Neural cell (in vitro differentiated cells): ENCODE measurements around the gene BPGM. TPM values are rescaled to one million over a fixed set of nuclear protein-coding genes. Genes with fewer than 3 reads are reported as not detected.

ENCODE experiments used
- H2AFZ ChIP-seq: fragments of 200-600, 300-800 bp; sonication (generic), shearing (Covaris generic); 2 replicates; pipeline ENCODE4 v1.6.0; 2014; ENCODE audit warnings: low read depth, mild to moderate bottlenecking, antibody characterized with exemption, low read length, moderate library complexity
- H3F3A ChIP-seq: fragments of 200-600 bp; shearing (Covaris generic); 2 replicates; pipeline ENCODE4 v1.6.1; 2016; ENCODE audit warnings: mild to moderate bottlenecking, moderate library complexity, mixed read lengths, antibody characterized with exemption, low read length; ENCODE audit not compliant: insufficient read depth, poor library complexity, severe bottlenecking
- H3K27ac ChIP-seq: fragments of 200-600, 300-800 bp; sonication (generic), shearing (Covaris generic); 2 replicates; pipeline ENCODE4 v1.5.1; 2014; ENCODE audit warnings: mild to moderate bottlenecking, low read length, moderate library complexity
- H3K27me3 ChIP-seq: fragments of 300-800, 200-600 bp; sonication (generic), shearing (Covaris generic); 2 replicates; pipeline ENCODE4 v1.6.0; 2014; ENCODE audit warnings: mild to moderate bottlenecking, low read depth, low read length, moderate library complexity; ENCODE audit not compliant: insufficient read depth
- H3K36me3 ChIP-seq: fragments of 300-800, 200-600 bp; sonication (generic), shearing (Covaris generic); 2 replicates; pipeline ENCODE4 v1.5.1; 2014; ENCODE audit warnings: mild to moderate bottlenecking, antibody characterized with exemption, low read length, moderate library complexity; ENCODE audit not compliant: insufficient read depth
- H3K4me2 ChIP-seq: fragments of 300-800, 200-600 bp; sonication (generic), shearing (Covaris generic); 2 replicates; pipeline ENCODE4 v1.6.0; 2014; ENCODE audit warnings: mild to moderate bottlenecking, low read length
- H3K4me3 ChIP-seq: fragments of 300-800, 200-600 bp; sonication (generic), shearing (Covaris generic); 2 replicates; pipeline ENCODE4 v1.5.1; 2014; ENCODE audit warnings: mild to moderate bottlenecking, low read length, moderate library complexity
- H3K79me2 ChIP-seq: fragments of 200-600 bp; shearing (Covaris generic); replicated peaks from 2 replicates; pipeline ENCODE4 v1.6.0; 2014; ENCODE audit warnings: mild to moderate bottlenecking, low read length, moderate library complexity; ENCODE audit not compliant: insufficient read depth
- H3K9ac ChIP-seq: fragments of 300-800, 200-600 bp; sonication (generic), shearing (Covaris generic); 2 replicates; pipeline ENCODE4 v1.6.1; 2016; ENCODE audit warnings: mild to moderate bottlenecking, low read length, mixed read lengths
- H3K9me2 ChIP-seq: fragments of 200-600 bp; shearing (Covaris generic); 2 replicates; pipeline ENCODE4 v1.6.1; 2016; ENCODE audit warnings: mild to moderate bottlenecking, low read length, mixed read lengths; ENCODE audit not compliant: insufficient read depth
- H3K9me3 ChIP-seq: fragments of 200-600, 300-800 bp; sonication (generic), shearing (Covaris generic); 2 replicates; pipeline ENCODE4 v1.6.1; 2016; ENCODE audit warnings: mild to moderate bottlenecking, mixed run types, low read length, moderate library complexity, mixed read lengths
- H4K20me1 ChIP-seq: fragments of 200-600 bp; shearing (Covaris generic); 2 replicates; pipeline ENCODE4 v1.6.1; 2016; ENCODE audit warnings: mild to moderate bottlenecking, mixed run types; ENCODE audit not compliant: insufficient read depth
- CTCF ChIP-seq: fragments of 450-650 bp; IDR thresholded peaks from 2 replicates; pipeline ENCODE4 v1.5.1; 2014; ENCODE audit warnings: antibody characterized with exemption, mild to moderate bottlenecking, moderate library complexity; ENCODE audit not compliant: poor library complexity, severe bottlenecking
- EP300 ChIP-seq: fragments of 450-650 bp; conservative IDR thresholded peaks from 2 replicates; pipeline ENCODE4 v1.6.1; 2014; ENCODE audit warnings: antibody characterized with exemption, mild to moderate bottlenecking, moderate library complexity; ENCODE audit not compliant: poor library complexity, severe bottlenecking
- EZH2 ChIP-seq: fragments of 200-600, 300-800 bp; shearing (Covaris generic), sonication (generic); IDR thresholded peaks from 2 replicates; pipeline ENCODE4 v1.6.1; 2014; ENCODE audit warnings: antibody characterized with exemption, low read length, borderline replicate concordance, mild to moderate bottlenecking; ENCODE audit not compliant: insufficient read depth, poor library complexity, severe bottlenecking
- MXI1 ChIP-seq: fragments of 450-650 bp; conservative IDR thresholded peaks from 2 replicates; pipeline ENCODE4 v1.6.1; 2014; ENCODE audit warnings: antibody characterized with exemption, mild to moderate bottlenecking; ENCODE audit not compliant: poor library complexity, severe bottlenecking
- POLR2AphosphoS5 ChIP-seq: IDR thresholded peaks from 2 replicates; pipeline ENCODE4 v1.6.1; 2012
- RAD21 ChIP-seq: fragments of 450-650 bp; conservative IDR thresholded peaks from 2 replicates; pipeline ENCODE4 v1.6.1; 2014; ENCODE audit warnings: antibody characterized with exemption, mild to moderate bottlenecking, moderate library complexity
- REST ChIP-seq: IDR thresholded peaks from 2 replicates; pipeline ENCODE4 v1.6.1; 2012; ENCODE audit warnings: borderline replicate concordance
- SMC3 ChIP-seq: fragments of 450-650 bp; conservative IDR thresholded peaks from 2 replicates; pipeline ENCODE4 v1.6.1; 2014; ENCODE audit warnings: antibody characterized with exemption, mild to moderate bottlenecking, moderate library complexity; ENCODE audit not compliant: poor library complexity
- TAF1 ChIP-seq: IDR thresholded peaks from 2 replicates; pipeline ENCODE4 v1.6.1; 2012; ENCODE audit warnings: low read depth
- polyA plus RNA-seq: library from polyadenylated mRNA; depleted of rRNA; stranded (reverse); fragments of >200 nt; gene quantifications from 2 replicates; pipeline ENCODE4 v1.2.3, GENCODE V29; 2014

The BPGM gene
- polyA plus RNA-seq, 1 donor from 2014 or later = 57.4 TPM

DNA sequence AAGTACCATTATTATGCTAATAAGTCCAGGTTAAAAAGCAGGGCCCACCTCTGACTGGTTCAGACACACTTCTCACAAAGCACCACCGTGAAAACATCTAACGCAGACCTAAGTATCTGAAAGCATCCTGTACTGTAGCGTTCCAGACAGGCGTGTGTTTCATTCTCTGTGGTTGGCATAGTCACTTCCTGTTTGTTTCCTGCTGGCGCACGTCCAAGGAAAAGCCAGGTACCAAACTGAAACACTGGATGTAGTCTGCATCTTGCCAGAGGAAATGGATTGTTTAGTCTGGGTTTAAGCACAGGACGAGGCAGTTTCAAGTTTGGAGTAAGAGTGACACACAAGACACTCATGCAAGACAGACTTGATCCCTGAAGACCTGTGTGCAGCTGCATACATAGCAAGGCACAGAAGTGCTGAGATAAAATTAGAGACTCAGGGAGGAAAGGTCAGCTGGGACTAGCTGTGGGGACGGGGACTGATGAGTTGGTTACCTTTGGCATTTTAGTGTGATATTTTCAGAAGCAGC lies 23.3 kb downstream of the BPGM start:
- H2AFZ ChIP-seq = no peak overlapping the region
- H4K20me1 ChIP-seq = no peaks in the 10 kb centered on the region
- peaks cover 6% of the 10 kb centered on the region for H3K9me3 ChIP-seq
- no peaks in the 10 kb centered on the region for H3K27me3 ChIP-seq
- TF ChIP-seq MXI1 (no peak), POLR2AphosphoS5 (no peak), RAD21 (no peak), EP300 (no peak), REST (no peak), CTCF (no peak), TAF1 (no peak), SMC3 (no peak), EZH2 (no peak)
- no peak overlapping the region for H3K27ac ChIP-seq
- H3K9ac ChIP-seq = no peak overlapping the region
- H3K4me3 ChIP-seq = peak overlapping the region; percentile 8
- H3K79me2 ChIP-seq = peaks cover 2% of the 10 kb centered on the region
- no peaks in the 10 kb centered on the region for H3K9me2 ChIP-seq
- no peak overlapping the region for H3K4me2 ChIP-seq
- no peaks in the 10 kb centered on the region for H3F3A ChIP-seq
- H3K36me3 ChIP-seq = no peaks in the 10 kb centered on the region

DNA sequence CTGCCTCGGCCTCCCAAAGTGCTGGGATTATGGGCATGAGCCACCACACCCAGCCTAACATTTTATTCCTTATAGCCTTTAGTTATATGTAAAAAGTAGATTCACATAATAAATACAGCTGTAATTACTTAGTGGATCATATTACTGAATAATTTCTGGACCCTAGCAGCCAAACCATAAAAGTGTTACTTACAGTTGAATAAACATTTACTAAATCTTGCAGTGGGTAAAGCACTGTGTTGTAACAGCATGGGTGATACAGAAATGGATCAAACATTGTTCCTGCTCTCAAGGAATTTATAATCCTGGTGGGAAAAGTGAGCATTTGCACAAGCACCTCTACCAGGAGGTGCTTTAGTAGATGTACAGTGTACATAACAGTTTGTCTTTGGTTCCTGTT lies 25.0 kb downstream of the BPGM start:
- H3K9me3 ChIP-seq = peaks cover 6% of the 10 kb centered on the region
- H3K36me3 ChIP-seq = no peaks in the 10 kb centered on the region
- H3K4me2 ChIP-seq = no peak overlapping the region
- no peak overlapping the region for H3K27ac ChIP-seq
- TF ChIP-seq SMC3 = no peak
- no peak for TF ChIP-seq CTCF
- TF ChIP-seq EP300 = no peak
- no peak for TF ChIP-seq EZH2
- TF ChIP-seq POLR2AphosphoS5 = no peak
- TF ChIP-seq REST = no peak
- TF ChIP-seq TAF1 = no peak
- no peak for TF ChIP-seq RAD21
- no peak for TF ChIP-seq MXI1
- no peak overlapping the region for H3K4me3 ChIP-seq
- no peaks in the 10 kb centered on the region for H3K9me2 ChIP-seq
- H4K20me1 ChIP-seq = no peaks in the 10 kb centered on the region
- H2AFZ ChIP-seq = no peak overlapping the region
- no peaks in the 10 kb centered on the region for H3F3A ChIP-seq
- H3K79me2 ChIP-seq = peaks cover 5% of the 10 kb centered on the region
- H3K9ac ChIP-seq = no peak overlapping the region
- no peaks in the 10 kb centered on the region for H3K27me3 ChIP-seq
